Measurements from ENCODE around the gene ARHGEF40.
A peak's percentile ranks its signal among the peaks of the same experiment; 100 is the strongest.

Gene ARHGEF40

DNA sequence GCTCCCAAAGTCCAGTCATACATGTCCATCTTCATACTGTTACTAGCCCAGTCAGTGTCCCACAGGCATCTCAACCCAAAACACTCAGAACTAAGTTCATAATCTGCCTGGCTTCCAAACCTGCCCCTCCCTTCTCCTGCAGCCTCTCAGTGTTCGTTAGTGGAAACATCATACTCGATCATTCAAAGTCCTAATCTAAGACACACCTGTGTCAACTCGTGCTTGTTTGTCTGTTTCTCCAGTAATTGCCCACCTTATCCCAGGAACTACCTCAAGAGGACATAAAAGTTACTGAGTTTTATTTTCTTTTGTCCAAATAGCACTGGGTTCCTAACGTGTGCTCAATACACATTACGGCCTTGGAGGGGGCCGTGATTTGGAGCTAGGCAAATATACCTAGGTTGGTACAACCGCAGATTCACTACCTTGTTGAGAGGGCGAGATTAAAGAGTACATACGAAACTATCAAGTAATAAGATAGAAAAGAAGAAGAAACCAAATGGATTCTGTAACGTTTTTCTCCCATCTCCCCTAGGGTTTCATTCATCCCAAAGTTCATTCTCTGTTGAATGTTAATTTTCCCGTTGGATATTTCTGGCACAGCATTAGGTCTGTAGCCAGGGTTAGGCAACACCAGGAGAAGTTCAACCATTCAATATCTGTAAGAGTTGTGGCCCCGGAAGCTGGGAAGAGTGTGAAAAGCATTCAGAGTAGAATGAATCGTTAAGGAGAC, 9.3 kb upstream of the ARHGEF40 start:
- no peak for DNase-seq

DNA sequence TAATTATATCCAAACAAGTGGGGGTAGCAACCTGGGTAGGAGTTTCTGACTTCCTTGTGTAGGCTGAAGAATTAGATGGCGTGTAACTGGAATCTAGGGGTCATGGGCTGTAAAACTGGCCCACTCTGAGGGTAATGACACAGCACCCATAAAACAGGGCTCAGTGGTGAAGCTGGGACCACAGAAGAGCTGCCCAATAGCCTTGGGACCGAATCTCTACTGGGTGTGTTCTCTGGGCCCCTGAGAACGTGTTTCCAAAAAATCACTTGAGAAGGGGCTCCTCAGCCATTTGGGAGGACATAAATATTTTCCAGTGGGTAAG, 8.8 kb upstream of the ARHGEF40 start:
- no peak for DNase-seq

DNA sequence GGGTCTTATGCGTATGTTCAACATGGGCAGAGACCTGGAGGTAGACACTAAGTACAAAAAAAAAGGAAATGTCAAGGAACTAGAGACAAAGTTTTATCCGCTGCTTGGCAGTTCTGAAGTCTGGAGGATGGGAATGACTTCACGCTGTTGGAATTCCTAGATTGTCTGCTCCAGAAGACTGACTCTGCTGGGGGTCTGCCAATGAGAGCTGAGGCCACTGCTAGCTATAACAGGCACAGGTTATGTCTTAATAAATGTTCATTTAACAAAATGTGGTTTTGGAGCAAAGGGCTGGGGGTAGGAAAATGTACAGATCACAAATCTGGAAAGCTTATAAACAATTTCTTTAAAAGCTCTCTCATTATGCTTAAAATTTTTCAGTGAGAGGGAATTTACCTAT, 6.6 kb upstream of the ARHGEF40 start:
- DNase-seq = no peak

DNA sequence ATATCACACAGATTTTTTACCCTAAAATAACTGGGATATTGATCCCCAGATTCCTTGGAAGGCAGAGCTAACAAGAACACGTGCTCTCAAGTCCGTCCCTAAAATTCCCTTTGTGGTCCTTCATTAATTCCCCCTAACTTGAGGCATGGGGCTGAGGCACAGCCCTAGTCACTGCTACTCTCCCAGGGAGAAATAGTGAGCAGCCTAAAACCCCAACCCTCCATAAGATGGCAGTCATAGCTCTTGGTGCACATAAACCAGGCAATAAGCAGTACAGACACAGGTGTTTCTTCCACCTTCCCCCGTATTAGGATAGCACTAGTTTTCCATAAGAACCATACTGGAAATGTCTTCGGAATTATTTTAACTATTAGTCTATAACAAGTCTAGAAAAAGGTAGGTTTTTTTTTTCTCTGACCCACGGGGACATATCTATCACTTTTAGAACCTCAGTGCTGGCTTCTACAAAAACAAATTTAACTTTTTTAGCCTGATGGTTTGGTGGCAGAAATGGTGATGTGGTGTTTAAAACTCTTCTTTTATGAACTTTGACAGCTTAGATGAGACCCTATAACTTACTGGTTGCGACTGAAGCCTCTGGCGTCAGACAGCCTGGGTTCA, 3.1 kb upstream of the ARHGEF40 start:
- DNase-seq = no peak

DNA sequence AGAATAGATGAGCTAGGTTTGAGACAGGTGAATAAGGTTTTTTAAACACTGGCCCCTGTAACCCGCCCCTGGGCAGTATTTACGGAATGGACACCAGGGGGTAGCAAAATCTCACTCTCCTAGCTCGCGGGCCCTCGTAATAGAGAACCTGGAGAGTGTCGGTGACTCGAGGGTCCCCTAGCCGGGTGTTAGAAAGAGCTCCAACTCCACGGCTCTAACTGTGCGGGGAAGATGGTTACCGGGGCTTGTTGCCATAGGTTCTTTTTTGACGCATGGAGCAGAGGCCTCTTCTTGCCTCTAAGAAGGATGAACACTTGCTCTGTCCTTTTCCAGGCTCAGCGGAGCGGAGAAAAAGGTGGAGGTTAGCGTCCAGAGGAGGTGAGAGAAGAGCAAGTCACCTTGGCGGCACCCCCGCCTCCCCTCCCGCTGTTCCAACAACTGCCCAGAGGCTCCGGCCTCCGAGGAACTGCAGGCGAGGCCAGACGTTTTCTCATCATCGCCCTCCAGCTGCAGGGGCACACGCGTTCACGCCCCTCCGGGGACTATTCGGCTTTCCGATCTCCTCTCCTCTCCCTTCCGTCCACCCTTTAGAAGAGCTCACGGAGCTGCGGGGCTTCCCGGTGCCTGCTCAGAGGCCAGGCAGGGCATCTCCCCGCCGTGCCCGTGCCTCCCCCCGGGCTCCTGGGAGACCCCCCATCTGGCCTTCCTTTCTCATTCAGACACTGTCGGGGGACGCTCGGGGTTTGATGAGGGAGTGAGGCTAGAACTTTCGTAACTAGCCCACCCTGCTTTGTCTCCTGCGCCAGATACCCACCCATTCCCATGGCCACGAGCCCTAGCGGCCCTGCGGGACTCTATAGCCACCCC, 1.4 kb upstream of the ARHGEF40 start:
- peak; percentile 72 to 82 (median 75) for DNase-seq

DNA sequence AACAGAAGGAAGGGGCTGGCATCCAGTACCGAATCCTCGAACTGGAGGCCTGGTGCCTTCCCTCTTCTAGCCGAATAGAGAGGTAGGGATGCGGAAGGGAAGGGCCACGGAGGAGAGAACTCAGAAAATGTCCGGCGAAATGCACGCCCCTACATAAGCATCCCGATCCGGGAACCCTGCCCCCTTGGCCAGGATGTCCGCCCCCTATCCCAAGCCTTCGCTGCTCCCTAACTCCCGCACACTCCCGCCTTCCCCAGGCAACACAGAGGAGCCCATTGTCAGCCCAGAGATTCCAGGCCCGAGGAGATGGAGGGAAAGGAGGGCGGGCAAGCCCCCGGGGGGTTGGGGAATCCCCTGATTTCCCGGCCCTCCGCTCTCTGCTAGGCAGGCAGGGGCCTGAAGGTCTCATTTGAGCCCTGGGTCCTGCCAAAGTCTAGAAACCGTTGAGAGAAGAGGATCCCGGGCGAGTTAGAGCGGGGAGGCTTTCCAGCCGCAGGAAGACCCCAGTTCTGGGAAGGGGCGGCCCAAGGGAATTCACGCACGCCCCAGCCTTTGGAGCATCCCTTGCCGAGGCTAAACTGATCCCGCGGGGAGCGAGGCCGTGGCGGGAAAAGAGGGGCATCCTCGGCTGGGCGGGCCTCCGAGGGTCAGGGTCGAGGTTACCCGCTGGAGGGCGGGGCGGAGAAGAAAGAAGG, 569 bp upstream of the ARHGEF40 start:
- peak in 1 of 3 donors; percentile 18 for DNase-seq

DNA sequence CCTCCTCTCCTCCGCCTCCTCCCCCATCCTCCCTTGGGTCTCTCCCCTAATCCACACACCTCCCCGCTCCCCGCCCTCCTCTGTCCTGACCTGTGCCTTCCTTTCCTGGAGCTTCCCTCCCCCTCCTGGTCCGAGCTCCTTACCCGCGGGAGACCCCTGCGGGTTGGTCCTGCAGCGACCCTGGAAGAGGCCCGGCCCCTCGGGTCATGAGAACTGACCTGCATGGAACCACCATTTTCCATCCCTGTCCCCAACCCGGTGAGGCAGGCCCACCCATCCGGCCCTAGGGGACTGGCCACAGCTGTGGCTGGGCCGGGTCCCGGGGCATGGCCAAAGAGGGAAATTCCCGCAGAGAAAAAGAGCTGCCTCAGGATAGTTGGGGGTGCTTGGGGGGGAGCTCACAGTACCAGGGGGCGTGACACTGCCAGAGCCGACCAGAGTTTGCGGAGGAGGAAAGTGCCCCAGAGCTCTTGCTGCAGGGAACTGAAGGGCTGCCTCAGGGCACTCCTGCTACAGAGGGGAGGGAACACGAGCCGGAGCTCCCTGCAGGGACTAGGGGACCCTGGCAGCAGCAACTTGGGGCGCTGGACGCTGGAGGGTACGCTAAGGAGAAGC, 613 bp downstream of the ARHGEF40 start:
- peak; percentile 59 to 74 (median 59) for DNase-seq

DNA sequence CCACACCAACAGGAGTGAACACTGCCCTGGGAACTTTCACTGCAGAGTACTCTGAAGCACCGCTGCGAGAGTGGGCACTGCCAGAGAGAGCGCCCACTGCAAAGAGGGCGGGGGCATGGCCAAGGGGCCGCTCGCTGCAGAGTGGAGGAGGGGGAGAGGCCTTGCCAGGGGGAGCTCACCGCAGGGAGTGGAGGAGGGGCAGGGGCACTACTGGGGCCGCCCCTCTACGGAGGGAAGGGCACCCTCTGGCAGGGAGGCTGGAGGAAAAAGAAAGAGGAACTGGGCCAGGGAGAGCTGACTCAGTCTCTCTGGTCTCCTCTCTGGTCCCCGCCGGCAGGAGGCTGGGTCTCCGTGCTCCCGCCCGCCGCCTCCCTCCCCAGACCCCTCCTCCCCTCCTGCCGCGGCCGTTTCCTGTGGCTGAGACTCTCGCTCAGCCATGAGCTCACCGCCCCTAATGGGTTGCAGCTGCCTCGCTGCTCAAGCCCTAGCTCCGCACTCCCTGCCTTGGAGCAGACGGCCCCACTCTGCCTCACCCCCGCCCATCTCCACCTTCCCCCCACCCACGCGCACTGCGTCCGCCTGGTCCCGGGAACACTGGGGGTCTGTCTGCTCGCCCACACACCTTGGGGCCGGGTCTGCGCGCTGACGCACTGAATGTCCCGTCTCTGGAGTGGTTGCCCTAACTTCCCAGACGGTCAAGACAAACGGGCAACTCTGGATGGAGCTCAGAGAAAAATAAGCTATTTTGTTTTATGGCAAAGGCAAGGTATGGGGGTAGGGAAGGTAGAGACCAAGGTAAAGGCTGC, 1.3 kb downstream of the ARHGEF40 start:
- peak; percentile 85 to 92 (median 88) for DNase-seq

DNA sequence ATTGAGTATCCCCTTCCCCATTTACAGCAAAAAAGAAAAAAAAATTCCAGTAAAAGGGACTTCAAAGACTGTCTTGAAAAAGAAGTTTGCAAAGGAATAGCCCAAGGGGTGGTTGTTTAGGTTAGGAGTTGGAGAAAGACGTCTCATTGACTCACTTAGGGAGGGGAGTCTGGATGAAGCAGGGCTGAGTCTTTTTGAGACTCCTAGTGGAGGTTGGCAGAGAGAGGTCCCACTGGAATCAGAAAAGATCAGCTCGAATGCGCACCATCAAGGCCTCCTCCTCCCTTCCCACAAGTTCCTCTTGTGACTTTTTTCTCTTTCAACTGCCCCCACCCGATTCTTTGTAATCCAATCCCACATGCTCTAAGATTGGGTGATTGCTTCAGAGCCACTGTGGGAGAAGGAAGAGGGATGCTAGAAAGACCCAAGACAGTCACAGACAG, 1.9 kb downstream of the ARHGEF40 start:
- peak; percentile 77 to 84 (median 83) for DNase-seq

DNA sequence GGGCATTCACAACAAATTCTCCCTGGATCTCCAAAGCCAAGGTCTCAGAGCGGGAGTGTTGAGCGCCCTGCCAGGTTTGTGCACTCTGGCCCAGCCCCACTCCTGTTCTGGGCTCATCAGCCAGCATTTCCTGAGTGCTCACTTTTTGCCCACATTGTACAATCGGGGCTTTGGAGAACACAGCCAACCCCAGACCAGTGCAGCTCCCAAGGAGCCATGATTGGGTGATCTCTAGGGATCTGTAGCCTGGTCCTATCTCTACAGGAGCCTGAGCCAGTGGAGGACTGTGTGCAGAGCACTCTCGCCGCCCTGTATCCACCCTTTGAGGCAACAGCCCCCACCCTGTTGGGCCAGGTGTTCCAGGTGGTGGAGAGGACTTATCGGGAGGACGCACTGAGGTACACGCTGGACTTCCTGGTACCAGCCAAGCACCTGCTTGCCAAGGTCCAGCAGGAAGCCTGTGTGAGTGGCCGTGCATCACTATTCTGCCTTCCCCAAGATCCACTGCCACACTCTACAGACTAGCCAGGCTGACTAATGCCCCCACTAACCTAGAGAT, 2.8 kb downstream of the ARHGEF40 start:
- DNase-seq = no peak

DNA sequence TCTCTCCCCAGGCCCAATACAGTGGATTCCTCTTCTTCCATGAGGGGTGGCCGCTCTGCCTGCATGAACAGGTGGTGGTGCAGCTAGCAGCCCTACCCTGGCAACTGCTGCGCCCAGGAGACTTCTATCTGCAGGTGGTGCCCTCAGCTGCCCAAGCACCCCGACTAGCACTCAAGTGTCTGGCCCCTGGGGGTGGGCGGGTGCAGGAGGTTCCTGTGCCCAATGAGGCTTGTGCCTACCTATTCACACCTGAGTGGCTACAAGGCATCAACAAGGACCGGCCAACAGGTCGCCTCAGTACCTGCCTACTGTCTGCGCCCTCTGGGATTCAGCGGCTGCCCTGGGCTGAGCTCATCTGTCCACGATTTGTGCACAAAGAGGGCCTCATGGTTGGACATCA, 3.8 kb downstream of the ARHGEF40 start:
- no peak for DNase-seq

DNA sequence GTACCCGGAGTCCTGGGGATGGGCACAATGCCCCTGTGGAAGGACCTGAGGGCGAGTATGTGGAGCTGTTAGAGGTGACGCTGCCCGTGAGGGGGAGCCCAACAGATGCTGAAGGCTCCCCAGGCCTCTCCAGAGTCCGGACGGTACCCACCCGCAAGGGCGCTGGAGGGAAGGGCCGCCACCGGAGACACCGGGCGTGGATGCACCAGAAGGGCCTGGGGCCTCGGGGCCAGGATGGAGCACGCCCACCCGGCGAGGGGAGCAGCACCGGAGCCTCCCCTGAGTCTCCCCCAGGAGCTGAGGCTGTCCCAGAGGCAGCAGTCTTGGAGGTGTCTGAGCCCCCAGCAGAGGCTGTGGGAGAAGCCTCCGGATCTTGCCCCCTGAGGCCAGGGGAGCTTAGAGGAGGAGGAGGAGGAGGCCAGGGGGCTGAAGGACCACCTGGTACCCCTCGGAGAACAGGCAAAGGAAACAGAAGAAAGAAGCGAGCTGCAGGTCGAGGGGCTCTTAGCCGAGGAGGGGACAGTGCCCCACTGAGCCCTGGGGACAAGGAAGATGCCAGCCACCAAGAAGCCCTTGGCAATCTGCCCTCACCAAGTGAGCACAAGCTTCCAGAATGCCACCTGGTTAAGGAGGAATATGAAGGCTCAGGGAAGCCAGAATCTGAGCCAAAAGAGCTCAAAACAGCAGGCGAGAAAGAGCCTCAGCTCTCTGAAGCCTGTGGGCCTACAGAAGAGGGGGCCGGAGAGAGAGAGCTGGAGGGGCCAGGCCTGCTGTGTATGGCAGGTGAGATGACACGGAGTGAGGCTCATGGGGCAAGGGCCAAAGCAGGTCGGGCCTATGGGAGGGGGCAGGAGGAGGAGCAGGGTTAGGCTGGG, 4.5 kb downstream of the ARHGEF40 start:
- no peak for DNase-seq

DNA sequence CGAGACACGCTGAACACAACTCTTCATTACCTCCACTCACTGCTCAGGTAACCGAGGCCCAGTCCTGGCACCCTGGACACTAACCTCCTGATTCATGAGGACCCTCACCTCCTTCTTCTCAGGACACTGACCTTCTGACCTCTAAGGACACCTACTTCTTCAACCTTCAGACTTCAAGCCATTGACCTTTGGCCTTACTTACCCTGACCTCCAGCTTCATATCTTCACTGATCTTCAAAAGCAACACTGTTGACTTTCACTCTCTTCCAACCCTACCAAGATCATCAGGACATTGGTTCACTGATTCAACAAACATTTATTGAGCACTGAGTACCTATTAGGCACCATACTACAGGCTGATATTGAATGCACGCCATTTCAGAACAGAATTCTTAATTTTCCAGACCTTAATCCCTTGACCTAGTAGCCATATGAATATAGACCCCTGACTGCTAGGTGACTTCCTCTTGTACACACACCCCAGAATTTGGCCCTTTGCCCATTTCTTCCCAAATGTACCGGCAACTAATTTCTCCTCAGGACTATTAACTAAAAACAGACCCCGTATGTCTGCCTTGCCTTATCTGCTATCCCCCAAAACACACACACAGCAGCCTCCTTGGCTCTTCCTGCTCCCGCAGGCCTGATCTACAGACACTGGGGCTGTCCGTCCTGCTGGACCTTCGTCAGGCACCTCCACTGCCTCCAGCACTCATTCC, 5.8 kb downstream of the ARHGEF40 start:
- no peak for DNase-seq

DNA sequence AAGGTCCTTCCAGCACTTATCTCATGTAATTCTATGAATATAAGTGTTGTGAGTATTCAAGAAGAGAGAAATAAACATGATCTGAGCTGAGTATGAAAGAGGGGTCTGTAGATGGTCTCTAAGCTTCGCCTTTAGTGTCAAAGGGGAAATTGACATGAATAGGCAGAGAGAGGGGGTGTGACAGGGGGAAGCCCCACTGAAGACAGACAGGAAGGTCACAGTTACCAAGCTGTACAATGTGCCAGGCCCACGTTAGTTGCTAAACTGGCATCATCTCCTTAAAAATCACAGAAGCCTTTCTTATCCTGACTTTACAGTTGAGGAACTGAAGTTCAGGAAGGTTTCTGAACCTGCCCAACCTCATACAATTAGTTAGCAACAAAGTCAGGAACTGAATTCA, 7.6 kb downstream of the ARHGEF40 start:
- DNase-seq = peak in 2 of 3 donors; percentile 13 to 31

DNA sequence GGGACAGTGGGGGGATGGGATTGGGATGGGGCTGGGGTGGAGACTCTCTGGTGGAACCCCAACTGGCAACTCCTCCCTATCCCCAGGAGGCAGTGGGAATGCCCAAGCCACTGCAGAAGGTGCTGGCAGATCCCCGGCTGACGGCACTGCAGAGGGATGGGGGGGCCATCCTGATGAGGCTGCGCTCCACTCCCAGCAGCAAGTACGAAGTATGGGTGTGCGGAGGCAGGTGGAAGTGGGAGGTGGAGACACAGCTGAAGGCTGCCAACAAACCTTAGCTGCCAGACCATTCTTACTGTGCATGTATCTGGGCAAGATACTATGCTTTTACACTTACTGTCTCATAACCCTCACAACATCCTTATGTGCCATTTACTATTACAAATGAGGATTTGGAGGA, 8.2 kb downstream of the ARHGEF40 start:
- no peak for DNase-seq

DNA sequence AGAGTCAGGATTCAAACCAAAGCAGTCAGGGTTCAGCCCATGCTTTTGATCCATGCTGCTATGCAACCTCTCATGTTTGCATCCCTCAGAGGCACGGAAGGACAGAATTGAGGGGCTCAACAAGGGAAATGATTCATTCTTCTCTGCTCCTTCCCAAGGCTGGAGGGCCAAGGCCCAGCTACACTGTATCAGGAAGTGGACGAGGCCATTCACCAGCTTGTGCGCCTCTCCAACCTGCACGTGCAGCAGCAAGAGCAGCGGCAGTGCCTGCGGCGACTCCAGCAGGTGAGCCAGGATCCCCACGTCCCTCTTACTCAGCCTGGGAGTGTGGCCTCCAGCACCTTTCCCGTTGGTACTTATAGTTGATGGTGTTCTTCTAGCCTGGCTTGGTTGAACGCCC, 8.6 kb downstream of the ARHGEF40 start:
- DNase-seq = no peak

DNA sequence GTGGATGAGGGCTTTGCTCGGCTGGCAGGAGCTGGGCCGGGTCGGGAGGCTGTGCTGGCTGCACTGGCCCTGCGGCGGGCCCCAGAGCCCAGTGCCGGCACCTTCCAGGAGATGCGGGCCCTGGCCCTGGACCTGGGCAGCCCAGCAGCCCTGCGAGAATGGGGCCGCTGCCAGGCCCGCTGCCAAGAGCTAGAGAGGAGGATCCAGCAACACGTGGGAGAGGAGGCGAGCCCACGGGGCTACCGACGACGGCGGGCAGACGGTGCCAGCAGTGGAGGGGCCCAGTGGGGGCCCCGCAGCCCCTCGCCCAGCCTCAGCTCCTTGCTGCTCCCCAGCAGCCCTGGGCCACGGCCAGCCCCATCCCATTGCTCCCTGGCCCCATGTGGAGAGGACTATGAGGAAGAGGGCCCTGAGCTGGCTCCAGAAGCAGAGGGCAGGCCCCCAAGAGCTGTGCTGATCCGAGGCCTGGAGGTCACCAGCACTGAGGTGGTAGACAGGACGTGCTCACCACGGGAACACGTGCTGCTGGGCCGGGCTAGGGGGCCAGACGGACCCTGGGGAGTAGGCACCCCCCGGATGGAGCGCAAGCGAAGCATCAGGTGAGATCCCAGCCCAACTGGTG, 11.5 kb downstream of the ARHGEF40 start:
- no peak for DNase-seq

DNA sequence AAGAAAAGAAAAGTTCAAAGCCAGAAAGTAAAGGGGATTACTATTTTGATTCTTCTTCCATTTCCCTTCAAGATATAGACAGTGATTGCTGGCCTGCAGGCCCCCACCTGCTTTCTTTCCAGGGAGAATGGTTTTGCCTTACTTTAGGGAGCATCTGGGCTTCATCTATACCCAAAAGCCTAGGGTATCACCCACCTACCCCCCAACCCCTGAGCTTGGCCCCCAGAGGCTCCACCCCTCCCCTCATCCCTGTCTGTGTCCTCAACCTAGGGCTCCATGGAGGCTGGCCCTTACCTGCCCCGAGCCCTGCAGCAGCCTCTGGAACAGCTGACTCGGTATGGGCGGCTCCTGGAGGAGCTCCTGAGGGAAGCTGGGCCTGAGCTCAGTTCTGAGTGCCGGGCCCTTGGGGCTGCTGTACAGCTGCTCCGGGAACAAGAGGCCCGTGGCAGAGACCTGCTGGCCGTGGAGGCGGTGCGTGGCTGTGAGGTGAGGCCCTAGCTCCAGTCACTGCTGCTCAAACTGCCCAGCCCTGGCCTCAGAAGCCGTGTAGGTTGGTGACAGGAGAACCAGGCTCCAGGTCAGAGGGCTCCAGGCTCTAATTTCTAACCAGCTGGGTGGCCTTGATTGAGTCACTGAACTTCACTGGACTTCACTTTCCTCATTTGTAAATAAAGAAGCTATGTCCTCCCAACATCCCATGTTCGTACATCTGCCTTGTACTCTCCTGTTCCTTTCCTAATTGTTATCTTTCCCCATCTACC, 13.6 kb downstream of the ARHGEF40 start:
- no peak for DNase-seq

DNA sequence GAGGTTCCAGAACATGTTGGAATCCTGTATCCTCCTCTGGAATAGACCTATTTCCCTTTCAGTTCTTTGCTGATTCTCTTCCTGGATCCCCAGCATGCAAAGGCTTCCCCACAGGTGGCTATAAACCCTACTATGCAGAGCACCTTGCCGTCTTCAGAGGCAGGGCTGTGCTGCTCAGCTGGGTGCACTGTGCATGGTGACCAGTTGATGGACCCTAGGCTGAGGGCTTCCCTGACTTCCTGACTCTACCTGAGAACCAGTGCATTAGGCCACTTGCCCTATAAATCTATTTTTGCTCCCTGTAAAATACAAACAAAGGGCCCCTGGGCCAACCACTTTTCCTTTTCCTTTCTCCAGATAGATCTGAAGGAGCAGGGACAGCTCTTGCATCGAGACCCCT, 14.3 kb downstream of the ARHGEF40 start:
- DNase-seq = no peak

Data from suppressor macrophage treated with lipopolysaccharide for 1 hour (primary cell).